PFSK-1 (cell line): Measurements from ENCODE around the gene SLC35E1.

Source experiments
- FOXP2 ChIP-seq: optimal IDR thresholded peaks from 2 replicates; pipeline ENCODE3; 2011; ENCODE audit warnings: borderline replicate concordance, control low read depth, inconsistent platforms; ENCODE audit not compliant: insufficient read depth; ENCODE audit errors: extremely low read length, extremely low read depth
- POLR2AphosphoS5 ChIP-seq: IDR thresholded peaks from 2 replicates; pipeline ENCODE4 v1.6.1; 2012; ENCODE audit warnings: low read depth, mild to moderate bottlenecking, control low read depth, low read length, moderate library complexity
- SIN3A ChIP-seq: IDR thresholded peaks from 2 replicates; pipeline ENCODE4 v1.6.1; 2012; ENCODE audit warnings: mild to moderate bottlenecking, low read length, moderate library complexity, borderline replicate concordance; ENCODE audit not compliant: insufficient read depth
- TAF1 ChIP-seq: IDR thresholded peaks from 2 replicates; pipeline ENCODE4 v1.6.1; 2012; ENCODE audit warnings: low read length, control low read depth, borderline replicate concordance; ENCODE audit not compliant: insufficient read depth
- TF ChIP-seq, protein P1 (sequence below), 2 experiments: IDR thresholded peaks; 2 replicates each; pipeline versions ENCODE4 v1.6.1 to v1.8.0; 2011 to 2012; ENCODE audit warnings: low read depth in 2 of 2, low read length in 2 of 2, control low read depth in 1 of 2, inconsistent platforms in 1 of 2, mild to moderate bottlenecking in 1 of 2, moderate library complexity in 1 of 2; ENCODE audit not compliant: insufficient read depth in 1 of 2

Gene SLC35E1

DNA sequence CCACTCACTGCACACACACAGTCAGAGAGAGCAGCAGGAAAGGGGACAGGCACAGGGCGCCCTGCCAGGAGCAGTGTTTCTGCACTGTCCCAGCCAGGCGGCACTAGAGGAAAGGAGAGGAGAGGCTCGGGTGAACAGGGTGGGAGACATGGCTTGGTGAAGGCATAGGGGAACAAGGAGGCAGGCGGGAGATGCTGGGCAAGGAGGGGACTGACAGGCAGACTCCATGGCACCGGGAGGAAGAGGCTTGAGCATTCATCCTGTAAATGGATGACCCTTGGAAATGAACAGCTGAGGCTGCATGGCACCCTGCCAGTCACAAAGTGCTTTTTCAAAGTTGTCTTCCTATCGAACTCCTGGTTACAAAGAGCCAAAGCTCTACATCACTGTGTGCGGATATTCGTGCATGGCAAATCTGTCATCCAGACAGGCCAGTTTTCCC, 33.4 kb upstream of the SLC35E1 start:
- no peak for TF ChIP-seq TAF1
- TF ChIP-seq POLR2AphosphoS5 = no peak

DNA sequence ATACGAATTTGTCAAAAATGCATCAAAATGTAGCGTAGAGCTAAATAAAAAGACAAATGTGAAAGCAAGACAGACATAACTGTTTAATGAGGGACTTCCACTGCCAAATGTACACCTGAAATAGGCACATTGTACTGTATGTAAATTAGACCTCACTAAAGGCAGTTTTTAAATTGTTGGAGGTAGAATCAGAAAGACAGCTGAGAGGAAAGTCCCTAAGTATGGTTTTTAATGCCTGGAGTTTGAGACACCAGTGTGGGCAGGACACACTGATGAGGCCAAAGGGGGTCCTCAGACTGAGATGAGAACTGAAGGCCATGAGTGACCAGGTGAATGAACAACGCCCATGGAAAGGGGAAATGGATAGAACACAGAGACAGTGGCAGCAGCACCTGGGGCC, 32.9 kb upstream of the SLC35E1 start:
- TF ChIP-seq FOXP2 (no peak), SIN3A (no peak), POLR2AphosphoS5 (no peak), TAF1 (no peak)
- TF ChIP-seq, protein P1, sequence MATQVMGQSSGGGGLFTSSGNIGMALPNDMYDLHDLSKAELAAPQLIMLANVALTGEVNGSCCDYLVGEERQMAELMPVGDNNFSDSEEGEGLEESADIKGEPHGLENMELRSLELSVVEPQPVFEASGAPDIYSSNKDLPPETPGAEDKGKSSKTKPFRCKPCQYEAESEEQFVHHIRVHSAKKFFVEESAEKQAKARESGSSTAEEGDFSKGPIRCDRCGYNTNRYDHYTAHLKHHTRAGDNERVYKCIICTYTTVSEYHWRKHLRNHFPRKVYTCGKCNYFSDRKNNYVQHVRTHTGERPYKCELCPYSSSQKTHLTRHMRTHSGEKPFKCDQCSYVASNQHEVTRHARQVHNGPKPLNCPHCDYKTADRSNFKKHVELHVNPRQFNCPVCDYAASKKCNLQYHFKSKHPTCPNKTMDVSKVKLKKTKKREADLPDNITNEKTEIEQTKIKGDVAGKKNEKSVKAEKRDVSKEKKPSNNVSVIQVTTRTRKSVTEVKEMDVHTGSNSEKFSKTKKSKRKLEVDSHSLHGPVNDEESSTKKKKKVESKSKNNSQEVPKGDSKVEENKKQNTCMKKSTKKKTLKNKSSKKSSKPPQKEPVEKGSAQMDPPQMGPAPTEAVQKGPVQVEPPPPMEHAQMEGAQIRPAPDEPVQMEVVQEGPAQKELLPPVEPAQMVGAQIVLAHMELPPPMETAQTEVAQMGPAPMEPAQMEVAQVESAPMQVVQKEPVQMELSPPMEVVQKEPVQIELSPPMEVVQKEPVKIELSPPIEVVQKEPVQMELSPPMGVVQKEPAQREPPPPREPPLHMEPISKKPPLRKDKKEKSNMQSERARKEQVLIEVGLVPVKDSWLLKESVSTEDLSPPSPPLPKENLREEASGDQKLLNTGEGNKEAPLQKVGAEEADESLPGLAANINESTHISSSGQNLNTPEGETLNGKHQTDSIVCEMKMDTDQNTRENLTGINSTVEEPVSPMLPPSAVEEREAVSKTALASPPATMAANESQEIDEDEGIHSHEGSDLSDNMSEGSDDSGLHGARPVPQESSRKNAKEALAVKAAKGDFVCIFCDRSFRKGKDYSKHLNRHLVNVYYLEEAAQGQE (IDR thresholded peaks at IDR 0.05; ENCODE audit: insufficient read depth in 1 of 2, low read depth in 2 of 2, low read length in 2 of 2) = no peak

DNA sequence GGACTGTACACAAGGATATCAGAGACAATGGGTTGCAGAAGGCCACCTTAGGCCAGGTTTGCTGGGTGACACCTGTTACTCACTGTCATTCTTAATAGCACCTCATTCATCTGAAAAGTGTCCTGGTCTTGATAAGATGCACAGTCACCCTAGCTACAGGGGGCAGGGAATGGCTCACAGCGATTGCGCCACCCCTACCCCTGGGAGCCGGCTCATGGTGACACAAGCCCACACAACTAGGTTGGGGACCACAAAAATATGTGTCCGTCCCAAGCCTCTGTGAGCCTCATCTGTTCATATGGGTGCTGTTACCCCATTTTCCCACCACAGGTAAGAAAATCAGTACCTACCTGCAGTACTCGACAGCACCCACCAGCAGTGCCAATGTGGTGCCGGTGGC, 32.4 kb upstream of the SLC35E1 start:
- TF ChIP-seq TAF1 = no peak
- no peak for TF ChIP-seq POLR2AphosphoS5
- no peak for TF ChIP-seq SIN3A
- TF ChIP-seq, protein P1 (IDR thresholded peaks at IDR 0.05; ENCODE audit: insufficient read depth in 1 of 2, low read depth in 2 of 2, low read length in 2 of 2) = no peak
- TF ChIP-seq FOXP2 = no peak

DNA sequence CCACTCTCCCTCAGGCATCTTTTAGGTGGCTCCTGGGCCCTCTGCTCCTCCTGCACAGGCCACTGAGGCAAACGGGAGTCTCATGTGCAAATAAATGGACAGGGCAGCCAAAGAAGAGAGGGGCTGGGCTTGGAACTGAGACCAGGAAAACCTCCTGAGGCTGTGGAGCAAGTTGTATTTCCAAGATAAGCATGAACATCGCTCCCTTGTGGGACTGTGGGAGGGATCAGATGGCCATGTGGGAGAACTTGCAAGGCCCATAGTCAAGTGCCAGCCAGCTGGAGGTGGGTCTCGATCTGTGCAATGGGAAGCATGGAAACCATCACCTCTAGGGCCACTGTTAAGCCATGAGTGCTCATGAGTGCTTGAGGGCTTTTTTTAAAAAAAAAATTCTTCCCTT, 30.9 kb upstream of the SLC35E1 start:
- TF ChIP-seq POLR2AphosphoS5 (no peak), FOXP2 (no peak), SIN3A (no peak), TAF1 (no peak)
- TF ChIP-seq, protein P1 (IDR thresholded peaks at IDR 0.05; ENCODE audit: insufficient read depth in 1 of 2, low read depth in 2 of 2, low read length in 2 of 2) = no peak

DNA sequence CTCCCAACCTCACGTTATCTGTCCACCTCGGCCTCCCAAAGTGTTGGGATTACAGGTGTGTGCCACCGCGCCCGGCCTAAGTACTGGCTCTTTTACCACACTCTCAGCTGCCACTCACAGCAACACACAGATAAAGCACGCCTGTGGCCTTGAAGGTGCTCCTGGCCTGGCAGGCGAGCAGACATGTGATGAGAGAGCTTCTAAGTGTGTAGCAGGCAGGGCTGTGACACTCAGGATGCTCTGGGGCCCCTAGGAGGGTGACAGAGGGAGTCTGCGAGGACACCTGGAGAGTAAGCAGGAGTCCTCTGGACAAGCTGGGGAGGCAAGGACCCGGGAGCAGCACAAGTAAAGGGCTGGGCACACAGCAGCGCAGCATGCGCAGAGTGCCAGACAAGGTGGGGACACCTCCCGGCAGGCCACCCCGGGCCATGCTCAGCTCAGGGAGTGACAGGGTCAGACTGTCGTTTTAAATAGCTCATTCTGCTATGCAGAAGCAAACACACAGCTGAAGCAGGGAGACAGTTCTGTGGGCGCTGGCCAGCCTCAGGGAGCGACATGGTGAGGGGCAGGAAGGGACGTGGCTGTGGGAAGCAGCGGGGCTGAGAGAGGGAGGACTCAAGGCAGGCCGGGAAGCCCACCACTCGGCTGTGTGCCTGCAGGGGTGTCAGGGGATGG, 29.3 kb upstream of the SLC35E1 start:
- TF ChIP-seq FOXP2 = no peak
- TF ChIP-seq SIN3A = no peak
- TF ChIP-seq POLR2AphosphoS5 = no peak
- TF ChIP-seq TAF1 = no peak
- TF ChIP-seq, protein P1 (IDR thresholded peaks at IDR 0.05; ENCODE audit: insufficient read depth in 1 of 2, low read depth in 2 of 2, low read length in 2 of 2) = no peak

DNA sequence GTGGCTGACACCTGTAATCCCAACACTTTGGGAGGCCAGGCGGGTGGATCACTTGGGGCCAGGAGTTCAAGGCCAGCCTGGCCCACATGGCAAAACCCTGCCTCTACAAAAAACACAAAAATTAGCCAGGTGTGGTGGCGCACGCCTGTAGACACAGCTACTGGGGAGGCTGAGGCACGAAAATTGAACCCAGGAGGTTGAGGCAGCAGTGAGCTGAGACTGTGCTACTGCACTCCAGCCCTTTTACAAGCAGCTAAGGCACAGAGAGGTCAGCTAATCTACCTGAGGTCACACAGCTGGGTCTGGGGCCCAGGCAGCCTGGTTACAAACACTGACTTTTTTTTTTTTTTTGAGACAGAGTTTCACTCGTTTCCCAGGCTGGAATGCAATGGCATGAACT, 28.6 kb upstream of the SLC35E1 start:
- TF ChIP-seq, protein P1 (IDR thresholded peaks at IDR 0.05; ENCODE audit: insufficient read depth in 1 of 2, low read depth in 2 of 2, low read length in 2 of 2) = no peak
